ENCODE data around the gene NOP9.

NOP9 gene

DNA sequence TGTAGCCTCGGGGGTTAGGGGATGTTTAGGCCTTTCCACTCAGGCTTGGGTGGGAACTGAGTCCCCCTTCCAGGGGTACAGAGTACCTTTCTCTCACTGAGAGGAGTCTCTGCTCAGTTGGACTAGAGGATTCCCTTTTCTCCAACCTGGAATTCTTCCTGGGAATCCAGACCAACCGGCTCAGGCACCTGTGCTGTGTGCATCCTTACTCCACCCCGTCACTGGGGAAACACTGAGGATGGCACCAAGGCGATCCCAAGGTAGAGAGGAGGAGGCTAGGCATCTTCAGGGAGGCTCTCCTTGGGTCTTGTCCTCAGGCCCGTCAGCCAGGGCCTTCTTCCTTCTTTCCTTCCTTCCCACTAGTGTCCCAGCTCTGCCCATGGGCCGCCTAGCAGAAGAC is 35.8 kb upstream of the NOP9 start:
- DNase-seq, result no peak

DNA sequence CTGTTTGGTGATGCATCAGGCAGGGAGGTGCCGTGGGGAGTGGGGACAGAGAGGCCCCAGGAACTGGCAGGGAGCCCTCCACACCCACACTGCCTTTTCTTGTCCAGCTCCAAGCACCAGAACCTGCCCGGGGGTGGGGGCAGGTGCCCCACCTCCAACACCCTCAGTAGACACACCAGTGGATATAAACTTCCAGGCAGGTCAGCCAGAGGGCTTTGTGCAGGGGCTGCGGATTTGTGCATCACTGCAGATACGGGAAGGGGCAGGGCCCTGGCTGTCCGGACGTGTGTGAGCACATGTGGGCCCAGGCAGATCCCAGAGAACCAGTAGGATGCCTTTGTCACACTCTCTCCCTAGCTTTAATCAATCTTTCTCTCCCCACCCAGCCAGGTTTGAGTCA is 35.4 kb upstream of the NOP9 start:
- no peak for DNase-seq

DNA sequence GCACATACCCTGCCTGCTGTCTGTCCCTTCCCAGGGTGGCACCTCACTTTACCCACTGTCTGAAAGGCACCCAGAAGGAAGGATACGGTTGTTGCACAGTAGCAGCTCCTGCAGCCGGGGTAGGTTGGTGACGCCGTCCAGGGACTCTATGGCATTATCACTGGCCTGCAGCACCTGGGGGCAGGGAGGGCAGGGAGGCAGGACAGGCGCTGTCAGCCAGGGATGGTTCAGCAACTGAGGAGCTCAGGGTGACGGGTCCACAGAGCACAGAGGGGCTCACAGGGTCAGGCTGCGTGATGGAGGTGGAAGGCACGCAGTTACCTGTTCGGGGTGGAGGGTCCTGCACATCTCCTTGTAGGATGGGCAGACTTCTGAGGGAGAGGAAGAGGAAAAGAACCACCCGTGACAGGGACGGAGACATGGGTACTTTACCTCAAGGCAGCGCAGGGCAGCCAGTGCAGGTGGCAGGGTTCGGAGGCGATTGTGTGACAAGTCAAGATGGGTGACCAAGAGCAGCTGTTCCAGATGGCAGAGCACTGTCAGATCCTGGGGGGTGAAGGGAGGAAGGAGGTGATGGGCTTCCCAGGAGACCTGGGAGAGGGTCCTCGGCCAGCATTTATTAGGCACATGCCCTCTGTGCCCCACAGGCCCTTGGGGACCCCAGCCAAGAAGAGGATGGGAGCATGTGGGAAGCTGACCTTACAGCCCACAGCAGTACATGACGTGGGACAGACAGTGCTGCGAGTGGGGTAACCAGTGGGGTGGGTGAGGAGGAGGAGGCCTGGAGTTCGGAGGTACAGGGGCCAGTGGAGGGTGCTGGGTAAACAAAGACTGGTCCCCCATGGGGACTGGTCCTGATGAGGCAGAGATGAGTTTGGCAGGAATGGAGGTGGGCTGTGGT is 33.1 kb upstream of the NOP9 start:
- no peak for DNase-seq

DNA sequence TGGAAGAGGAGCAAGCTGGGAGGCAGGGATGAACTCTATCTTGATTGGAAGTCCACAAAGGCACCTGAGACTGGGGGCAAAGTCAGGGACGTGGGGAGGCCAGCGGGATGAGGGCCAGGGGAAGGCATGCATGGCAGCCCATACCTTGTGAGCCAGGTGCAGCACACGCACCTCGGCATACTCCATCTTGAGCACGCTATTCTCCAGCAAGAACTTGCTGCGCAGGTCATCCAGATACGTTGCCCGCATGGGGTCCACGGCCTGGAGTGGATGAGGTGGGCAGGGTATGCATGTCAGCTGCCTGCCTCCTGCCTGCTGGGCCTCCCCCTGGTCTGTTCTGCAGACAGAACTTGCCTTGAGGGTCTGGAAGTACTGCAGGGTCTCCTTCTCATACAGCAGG is 32.1 kb upstream of the NOP9 start:
- no peak for DNase-seq

DNA sequence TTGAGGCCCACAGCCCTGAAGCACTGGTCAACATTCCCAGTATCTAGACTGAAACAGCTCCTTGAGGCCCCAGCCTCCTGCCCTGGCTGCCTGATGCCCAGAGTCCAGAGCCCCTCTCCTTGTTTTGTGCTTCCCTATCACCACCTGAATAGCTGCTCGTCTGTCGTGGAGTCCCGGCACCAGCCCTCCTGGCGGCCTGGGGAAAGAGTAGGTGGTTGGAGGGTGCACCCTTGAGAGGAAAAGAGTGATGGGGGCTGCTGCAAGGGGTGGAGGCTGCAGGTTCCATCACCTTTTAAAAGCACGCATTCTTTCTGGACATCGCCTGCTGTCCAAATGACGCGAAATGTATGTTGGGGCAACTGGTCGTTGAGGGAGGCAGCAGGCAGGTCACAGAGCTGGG is 31.4 kb upstream of the NOP9 start:
- DNase-seq, result no peak

DNA sequence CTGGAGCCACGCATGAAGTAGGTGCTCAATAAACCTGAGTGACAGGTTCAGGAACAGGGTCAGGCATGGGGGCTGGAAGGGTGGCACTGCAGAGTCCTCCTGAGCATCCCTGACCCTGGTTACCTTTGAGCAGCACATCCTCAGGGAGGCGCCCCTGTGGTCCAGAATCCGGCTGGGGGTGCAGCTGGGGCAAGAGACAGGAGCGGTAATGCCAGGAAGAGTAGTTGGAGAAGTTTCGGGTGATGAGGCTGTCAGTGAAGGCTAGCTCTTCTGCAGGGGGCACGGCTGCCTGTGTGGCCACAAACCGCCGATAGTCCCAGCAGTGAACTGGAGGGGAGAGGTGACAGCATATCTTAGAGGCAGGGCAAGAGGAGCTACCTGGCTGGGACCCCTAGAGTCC is 30.3 kb upstream of the NOP9 start:
- no peak for DNase-seq

DNA sequence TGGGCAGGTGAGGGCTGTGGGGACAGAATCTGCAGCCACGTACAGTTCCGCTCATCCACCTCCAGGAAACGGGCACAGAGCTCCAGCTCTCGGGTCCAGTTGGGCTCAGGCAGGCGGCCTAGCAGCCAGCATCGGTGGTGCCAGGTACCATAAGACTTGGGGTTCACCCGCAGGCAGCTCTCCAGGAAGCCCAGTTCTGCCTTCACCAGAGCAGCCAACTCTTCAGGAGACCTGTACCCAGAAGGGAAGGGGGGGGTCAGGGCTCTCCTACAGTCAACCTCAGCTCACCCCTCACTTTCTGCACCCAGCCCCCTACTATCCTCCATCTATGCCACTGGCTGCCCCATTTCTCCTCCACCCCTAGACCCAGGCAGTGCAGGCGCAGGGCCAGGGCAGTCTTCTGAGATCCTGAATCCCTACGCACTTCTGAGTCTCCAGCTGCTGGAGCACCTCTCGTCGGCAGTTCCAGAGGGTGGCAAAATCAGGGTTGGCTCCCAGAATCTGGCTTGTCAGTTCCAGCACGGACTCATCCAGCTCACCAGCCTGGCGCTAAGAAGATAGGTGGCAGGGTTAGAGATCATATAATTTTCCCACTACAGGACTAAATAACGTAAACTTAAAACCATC is 29.6 kb upstream of the NOP9 start:
- DNase-seq, result no peak

DNA sequence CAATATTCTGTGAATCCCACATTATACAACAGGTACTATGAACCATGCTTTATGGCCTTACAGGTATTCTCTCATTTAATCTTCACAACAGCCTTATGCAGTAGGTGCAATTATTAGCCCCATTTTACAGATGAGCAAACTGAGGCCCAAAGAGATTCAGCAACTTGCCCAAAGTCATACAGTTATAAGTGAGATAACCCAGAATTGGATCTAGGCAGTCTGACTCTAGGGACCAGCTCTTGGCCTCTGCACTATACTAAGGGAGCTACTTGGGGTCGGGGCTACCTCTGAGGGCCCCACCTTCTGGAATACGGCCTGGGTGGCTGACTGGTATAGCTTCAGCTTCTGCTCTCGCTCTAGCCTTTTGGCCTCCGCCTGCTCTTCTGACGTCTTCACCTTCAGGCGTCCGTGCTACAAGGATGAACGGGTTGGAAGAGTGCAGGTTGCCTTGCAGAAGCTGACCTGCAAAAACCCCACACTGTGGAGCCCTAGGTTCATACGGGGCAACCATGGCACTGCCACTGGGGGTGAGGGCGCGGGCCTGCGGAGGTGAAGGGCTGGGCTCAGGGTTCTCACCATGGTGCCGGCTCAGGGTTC is 29.0 kb upstream of the NOP9 start:
- DNase-seq, result peak; percentile 53

DNA sequence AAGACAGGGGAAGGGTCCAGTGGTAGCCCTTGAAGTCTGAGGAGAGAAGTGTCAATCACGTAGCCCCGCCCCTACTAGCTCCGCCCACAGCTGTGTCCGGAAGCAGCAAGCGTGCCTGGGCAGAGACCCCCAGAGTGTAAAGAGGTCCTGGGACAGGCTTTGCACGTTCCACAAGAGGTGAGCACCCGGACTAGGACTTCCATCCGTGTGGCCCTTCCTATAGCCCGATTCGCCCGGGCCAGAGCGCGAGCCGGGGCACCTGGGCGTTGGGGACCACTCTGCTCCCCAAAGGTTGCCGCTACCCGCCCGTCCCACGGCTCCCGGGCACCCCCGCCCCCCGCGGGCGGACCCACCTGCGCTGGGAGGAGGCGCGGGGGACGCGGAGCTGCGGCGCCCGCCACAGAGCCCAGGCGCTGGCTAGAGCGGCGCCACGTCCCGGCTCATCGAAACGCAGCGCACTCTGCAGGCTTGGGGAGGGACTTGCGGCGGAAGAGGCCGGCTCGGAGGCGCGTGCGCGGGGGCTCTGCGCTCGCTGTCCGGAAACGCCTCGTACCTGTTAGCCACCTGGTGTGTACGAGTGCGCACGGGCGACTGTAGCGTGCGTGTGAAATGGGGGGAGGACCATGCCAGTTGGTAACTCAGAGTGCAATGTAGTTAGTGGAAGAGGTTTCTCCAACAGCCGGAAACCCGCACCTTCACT is 28.4 kb upstream of the NOP9 start, which contains the start of gene RABGGTA:
Gene RABGGTA, minus strand, starts transcription at position 464 of the 700 bp plus-strand sequence. CDS start 482 bp downstream, outside the sequence.
- peak; percentile 91 for DNase-seq

DNA sequence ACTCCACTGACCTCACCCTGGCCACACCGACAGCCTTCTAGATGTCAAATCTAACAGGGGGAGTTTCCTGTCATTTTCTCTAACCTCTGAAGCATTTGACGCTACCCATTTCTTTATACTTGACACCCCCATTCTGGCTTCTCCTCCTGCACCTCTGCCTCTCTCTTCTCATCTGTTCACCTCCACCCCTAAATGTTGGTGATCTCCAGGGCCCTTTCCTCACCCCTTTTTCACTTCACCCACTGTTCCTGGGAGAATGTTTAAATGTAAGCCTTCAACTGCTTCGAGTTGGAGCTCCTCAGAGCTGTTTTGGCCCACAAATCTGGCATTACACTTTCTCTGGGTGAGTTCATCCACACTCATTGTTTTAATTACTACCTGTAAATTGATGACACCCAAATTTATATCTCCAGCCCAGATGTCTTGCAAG is 27.8 kb upstream of the NOP9 start:
- DNase-seq, result no peak

DNA sequence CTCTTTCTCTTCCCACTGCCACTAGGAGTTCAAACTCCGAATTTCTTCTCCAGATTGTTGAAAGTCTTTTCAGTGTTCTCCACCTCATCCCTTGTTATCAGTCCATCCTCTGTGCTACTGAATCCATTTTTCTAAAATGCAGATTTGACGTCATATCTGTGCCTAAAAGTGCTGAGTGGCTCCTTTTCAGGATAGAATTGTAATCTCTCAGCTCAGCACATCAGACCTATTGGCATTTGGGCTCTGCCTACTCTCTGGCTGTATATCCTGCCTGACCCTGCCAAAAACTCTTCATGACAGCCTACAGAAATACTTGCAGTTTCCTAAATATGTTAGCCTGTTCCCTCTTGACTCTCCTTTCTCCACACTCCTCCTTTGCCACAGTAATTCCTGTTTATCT is 27.2 kb upstream of the NOP9 start:
- no peak for DNase-seq

DNA sequence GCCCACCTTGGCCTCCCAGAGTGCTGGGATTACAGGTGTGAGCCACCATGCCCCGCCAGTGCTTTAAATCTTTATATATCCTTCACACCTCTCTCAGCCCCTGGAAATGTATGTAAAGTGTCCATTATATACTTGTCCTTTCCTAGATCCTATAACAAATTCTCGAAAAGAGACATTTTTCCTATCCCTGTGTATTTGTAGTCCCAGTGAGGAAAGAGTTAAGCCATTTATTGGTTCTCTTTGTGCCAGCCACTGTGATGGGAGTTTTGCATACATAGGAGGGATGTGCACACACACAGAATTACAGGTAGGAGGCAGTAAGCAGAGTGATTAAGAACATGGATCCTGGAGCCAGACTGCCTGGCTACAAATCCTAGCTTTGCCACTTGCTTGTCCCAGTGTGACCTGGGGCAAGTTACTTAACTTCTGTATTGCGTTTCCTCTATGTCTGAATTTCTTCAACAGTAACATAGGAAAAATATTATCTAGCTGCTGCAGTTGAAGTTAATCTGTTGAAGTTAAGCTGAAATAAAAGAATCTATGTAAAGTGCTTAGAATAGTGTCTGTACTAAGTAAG is 26.1 kb upstream of the NOP9 start:
- no peak for DNase-seq

DNA sequence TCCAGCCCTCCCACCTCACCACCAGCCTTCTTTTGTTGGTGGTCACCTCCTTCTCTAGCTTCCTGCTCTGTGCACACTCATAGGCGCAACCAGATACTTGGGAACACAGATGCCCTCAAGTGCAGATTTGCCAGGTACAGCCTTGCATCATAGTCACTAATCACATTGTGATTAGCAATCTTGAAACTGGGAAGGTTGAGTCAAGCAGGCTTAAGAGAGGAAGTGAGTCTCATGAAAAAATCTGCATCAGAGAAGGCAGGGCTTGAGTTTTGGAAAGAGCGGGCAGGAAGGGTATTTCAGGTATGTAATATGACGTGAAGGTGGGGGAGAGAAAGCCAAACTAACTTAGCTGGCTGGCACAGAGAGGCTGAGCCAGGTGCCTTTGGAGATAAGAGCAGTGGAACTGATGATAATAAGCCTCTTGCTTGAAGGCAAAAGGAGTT is 25.5 kb upstream of the NOP9 start:
- DNase-seq, result no peak

DNA sequence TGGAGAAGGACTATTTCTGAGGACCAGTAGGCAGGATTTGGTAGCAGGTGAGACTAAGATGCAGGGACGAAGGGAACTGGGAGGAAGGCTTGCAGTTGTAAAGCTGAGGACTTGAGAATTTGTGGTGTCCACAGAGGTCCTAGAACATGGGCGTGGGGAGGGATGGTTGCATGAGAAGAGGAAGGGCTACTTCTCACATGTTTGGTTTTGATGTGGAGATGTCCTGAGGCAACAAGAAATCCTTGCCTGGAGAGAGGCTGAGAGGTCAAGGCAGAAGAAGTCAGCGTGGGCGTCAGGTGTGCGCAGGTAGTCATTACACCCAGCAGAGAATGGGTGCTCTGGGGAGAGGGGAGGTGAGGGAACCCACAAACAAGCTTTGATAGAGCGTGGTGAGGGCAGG is 22.6 kb upstream of the NOP9 start:
- DNase-seq, result no peak

DNA sequence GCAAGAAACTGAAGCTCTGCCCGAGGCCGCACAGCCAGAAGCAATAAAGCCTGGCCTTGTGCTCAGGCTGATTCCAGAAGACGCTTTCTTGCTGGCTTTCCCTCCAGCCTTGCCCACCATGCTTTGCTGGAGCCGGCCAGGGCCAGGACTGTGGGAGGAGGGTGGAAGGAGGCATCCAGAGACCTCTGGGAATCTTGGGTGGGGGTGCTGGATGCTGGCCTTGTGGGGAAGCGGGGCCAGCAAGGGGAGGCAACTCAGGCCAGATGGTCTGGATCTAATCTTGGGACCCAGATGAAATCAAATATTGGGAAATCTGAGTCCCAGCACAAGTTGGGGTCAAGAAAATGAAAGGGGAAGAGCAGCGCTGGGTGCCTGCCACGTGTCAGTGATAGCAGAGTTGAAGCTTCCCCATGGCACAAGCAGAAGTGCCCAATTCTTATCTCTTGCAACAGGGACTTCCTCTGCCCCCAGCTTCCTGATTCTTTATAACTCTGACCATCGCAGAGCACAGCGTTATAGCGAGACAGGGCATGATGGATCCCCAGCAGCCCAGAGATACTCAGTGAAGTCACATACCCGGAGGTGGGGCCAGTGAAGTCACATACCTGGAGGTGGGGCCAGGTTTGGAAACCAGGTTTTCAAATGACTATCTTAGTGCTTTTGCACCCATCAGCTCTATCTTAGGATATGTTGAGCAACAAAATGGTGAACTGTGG is 21.9 kb upstream of the NOP9 start:
- no peak for DNase-seq

DNA sequence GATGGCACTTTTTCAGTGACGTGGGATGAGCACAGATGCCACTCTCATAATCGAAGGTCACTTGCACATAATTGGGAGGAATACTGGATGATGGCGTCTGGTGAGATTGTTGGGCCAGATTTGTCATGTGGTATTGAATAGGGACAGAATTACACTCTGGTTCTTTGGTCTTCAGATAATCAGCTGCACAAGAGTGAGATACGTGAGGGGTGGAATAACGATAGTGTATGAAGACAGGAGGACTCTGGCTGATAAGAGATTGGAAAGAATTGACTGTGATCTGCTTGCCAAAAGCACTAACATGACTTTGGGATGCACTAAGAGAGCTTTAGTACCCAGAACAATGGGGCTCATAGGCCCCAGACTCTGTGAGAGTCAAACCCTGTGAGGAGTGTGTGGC is 21.2 kb upstream of the NOP9 start:
- DNase-seq, result no peak

DNA sequence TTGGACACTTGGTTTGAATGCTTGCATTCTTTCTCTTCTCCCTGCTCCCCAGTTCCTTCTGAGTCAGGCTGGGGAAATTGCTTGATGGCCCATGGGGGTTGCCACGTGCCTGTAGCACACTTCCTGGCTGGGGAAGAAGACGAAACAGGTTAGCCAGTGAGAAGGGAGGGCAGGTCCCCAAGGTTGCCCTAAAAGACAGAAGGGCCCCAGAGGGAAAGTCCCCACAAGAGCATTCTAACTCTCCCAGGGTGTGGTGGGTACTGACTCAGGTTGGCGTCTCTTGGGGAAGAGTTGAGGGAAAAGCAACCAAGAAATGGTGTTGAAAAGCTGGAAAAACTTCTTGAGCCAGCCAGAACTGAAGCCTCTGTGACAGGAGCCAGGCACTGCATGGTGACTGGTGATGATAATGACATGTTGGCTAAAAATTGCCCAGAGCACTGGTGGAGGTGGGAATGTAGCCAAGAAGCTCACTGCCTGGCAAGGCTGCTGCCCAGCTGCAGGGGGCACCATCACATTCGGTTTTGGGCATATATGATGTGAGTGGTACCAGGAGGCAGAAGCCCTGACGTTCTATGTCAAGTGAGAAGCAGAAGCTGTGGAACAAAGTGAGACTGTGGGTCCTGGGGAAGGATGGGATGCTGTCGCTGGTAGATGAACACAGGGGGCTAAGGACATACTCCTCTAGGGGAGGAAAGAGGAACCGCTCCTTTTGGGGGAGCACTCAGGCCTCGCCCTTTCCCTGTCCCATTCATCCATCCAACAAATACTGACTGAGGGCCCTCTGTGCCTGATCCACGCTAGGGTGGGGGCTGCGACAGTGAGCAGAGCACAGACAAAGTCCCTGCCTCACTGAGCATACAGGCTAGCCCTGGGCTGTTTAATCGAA is 20.1 kb upstream of the NOP9 start:
- no peak for DNase-seq

DNA sequence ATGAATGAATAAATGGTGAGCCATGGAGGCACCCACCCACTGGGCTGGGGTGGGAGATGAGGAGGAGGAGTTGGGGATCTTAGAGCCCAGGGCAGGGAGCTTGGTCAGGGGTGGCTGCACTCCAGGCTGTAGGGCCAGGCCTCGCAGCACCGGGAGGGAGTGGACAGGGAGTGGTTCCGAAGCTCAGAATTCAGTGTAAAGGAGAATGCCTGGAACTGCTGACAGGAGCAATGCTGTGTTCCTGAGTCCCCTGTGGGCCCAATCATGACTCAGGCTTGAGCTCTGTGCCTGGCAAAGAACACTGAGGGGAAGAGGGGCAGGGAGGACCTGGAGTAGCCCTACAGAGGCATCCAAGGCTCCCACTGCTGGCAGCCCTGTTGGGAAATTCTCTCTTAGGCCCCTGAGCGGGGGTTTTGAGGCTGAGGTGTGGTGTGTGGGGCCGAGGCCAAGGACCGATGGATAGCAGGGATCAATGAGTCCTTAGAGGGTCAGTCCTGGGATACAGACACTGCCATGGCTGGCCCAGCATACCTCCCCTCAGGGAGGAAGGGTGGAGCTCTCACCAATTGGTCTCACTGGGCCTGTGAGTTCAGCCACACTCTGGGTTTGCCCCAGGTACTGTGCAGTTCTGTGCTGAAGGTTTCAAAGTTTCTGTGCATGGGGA is 18.7 kb upstream of the NOP9 start:
- DNase-seq, result no peak

DNA sequence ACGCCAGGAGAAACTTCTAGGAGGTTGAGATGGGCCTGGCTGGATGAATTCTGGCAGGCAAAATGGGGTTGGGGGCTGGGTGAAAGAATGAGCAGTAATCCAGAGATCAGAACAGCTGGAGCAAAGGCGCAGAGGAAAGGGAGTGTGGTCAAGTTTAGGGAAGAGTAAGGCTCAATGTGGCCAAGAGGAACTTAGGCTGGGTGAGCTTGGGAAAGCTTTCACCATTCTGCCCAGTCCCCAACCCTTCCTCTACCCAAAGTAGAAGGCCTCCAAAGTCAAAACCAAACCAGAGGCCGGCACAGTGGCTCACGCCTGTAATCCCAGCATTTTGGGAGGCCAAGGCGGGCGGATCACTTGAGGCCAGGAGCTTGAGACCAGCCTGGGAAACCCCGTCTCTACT is 18.0 kb upstream of the NOP9 start:
- no peak for DNase-seq

DNA sequence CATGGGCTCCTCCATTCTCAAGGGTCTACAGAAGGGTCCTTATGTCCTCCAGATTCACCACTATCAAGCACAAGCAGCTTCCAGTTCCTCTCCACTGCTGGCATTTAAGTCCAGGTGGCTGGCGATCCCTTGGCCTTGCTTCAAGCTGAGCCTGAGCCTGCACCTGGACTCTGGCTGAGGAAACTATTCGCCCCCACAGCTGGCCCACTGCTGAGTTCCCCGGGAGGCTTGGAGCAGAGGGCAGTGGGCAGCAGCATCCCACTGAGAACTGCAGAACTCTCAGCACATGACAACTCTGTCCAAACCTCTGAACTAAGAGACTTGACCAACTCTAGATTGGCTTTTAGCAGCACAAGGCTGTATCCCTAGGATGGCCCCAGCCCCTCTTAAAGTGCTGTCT is 16.9 kb upstream of the NOP9 start:
- DNase-seq, result no peak

Data from NCI-H146 (cell line).